Left hindlimb (tissue), 1 donor: Measurements from ENCODE around the gene ANKFN1.
"Not testable (repeated sequence)": the region's sequence is repeated elsewhere in the genome, so short reads cannot be mapped to it uniquely, and the experiment has no call there.

Source experiments
- DNase-seq: peaks from one replicate; pipeline ENCODE4 v3.0.0-alpha.2; 2018

Gene ANKFN1

GRCh38 chr17:56182081-56182480 is 28.8 kb downstream of the ANKFN1 start:
- DNase-seq, result no peak

GRCh38 chr17:56184650-56185049 is 31.4 kb downstream of the ANKFN1 start:
- no peak for DNase-seq

- no peak for DNase-seq
These were observed 32.4 kb downstream of the ANKFN1 start for GRCh38 chr17:56185491-56186221.

GRCh38 chr17:56186222-56186786 is 33.0 kb downstream of the ANKFN1 start:
- DNase-seq, result no peak

- DNase-seq, result no peak
These were observed 50.2 kb downstream of the ANKFN1 start for GRCh38 chr17:56203430-56203829.

- no peak for DNase-seq
These were observed 53.1 kb downstream of the ANKFN1 start for GRCh38 chr17:56206351-56206750.

- DNase-seq, result no peak
These were observed 59.8 kb downstream of the ANKFN1 start for GRCh38 chr17:56213031-56213430.

- no peak for DNase-seq
These were observed 64.6 kb downstream of the ANKFN1 start for GRCh38 chr17:56217921-56218320.

GRCh38 chr17:56222255-56222654 is 69.0 kb downstream of the ANKFN1 start:
- no peak for DNase-seq

- no peak for DNase-seq
These were observed 77.4 kb downstream of the ANKFN1 start for GRCh38 chr17:56230660-56231059.

- DNase-seq, result no peak
These were observed 78.0 kb downstream of the ANKFN1 start for GRCh38 chr17:56231252-56231651.

- DNase-seq, result no peak
These were observed 78.4 kb downstream of the ANKFN1 start for GRCh38 chr17:56231693-56232092.

- no peak for DNase-seq
These were observed 91.1 kb downstream of the ANKFN1 start for GRCh38 chr17:56244268-56244890.

- no peak for DNase-seq
These were observed 94.5 kb downstream of the ANKFN1 start for GRCh38 chr17:56247816-56248215.

GRCh38 chr17:56257075-56257474 is 103.8 kb downstream of the ANKFN1 start:
- DNase-seq, result no peak

GRCh38 chr17:56260376-56261002 is 107.2 kb downstream of the ANKFN1 start:
- no peak for DNase-seq

GRCh38 chr17:56262803-56263202 is 109.5 kb downstream of the ANKFN1 start:
- no peak for DNase-seq

GRCh38 chr17:56269556-56270389 is 116.5 kb downstream of the ANKFN1 start:
- DNase-seq, result no peak

GRCh38 chr17:56274491-56274890 is 121.2 kb downstream of the ANKFN1 start:
- DNase-seq, result no peak

GRCh38 chr17:56284482-56284881 is 131.2 kb downstream of the ANKFN1 start:
- DNase-seq, result no peak

GRCh38 chr17:56288786-56289185 is 135.5 kb downstream of the ANKFN1 start:
- DNase-seq, result not testable (repeated sequence)

- no peak for DNase-seq
These were observed 136.0 kb downstream of the ANKFN1 start for GRCh38 chr17:56289321-56289720.
